ENCODE measurements around the gene GADD45A. TPM values are rescaled to one million over a fixed set of nuclear protein-coding genes. Genes with fewer than 3 reads are reported as not detected.

The GADD45A gene
- polyA plus RNA-seq, 3 donors = 7.5 to 14.3 (median 9.6) TPM

DNA sequence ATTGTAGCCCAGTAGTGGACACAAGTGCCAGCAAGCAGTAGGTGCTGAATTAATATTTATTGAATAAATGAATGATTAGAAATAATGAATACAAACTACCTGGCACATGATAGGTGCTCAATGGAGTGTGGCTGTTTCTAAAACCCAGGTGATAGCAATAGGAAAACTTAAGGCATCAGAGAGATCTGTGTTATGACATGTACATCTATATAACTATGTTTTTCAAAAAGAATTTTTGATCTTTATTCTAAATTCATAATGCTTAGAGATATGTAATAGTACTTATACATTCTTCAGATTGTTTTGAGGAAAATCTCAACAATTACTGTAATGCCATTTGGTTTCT, 5.0 kb downstream of the GADD45A start:
- Histone ChIP-seq H3K9me3 (replicated peaks in 1 of 2; ENCODE audit: control insufficient read depth in 1 of 2, insufficient read depth in 1 of 2, low read length in 2 of 2) (no peaks in the 10 kb centered on the region), H3K4me1 (ENCODE audit: control insufficient read depth in 1 of 2, insufficient read depth in 2 of 2, low read length in 2 of 2) (peaks cover 36 to 45% of the 10 kb centered on the region in 2 donors), H3K4me3 (replicated peaks in 1 of 3; ENCODE audit: low read depth in 2 of 3, low read length in 3 of 3) (no peak overlapping the region), H2AFZ (ENCODE audit: insufficient read depth, low read depth, low read length, poor library complexity, severe bottlenecking) (no peak overlapping the region), H3K9ac (ENCODE audit: insufficient read depth, low read length, poor library complexity, severe bottlenecking) (no peak overlapping the region), H3K36me3 (replicated peaks in 1 of 2; ENCODE audit: control insufficient read depth in 1 of 2, insufficient read depth in 2 of 2, low read length in 2 of 2) (peaks cover 0 to 10% of the 10 kb centered on the region in 2 donors), H3K79me2 (ENCODE audit: insufficient read depth, low read length) (peaks cover 20% of the 10 kb centered on the region), H3K27ac (ENCODE audit: low read depth in 1 of 2, low read length in 2 of 2) (no peak overlapping the region), H3K27me3 (ENCODE audit: control insufficient read depth in 2 of 2, insufficient read depth in 2 of 2, low read length in 2 of 2) (no peaks in the 10 kb centered on the region), H4K20me1 (ENCODE audit: insufficient read depth, low read length) (peaks cover 7% of the 10 kb centered on the region), H3K4me2 (replicated peaks; ENCODE audit: extremely low read depth, low read length, poor library complexity, severe bottlenecking) (no peak overlapping the region)
- H3K27ac Mint-ChIP-seq = no peak overlapping the region
- no peak for TF ChIP-seq CTCF (IDR thresholded peaks at IDR 0.05)
- H3K36me3 Mint-ChIP-seq = peaks cover 6 to 15% of the 10 kb centered on the region in 2 donors
- intact Hi-C loops (cut with micrococcal nuclease) = no loop called here
- no peak overlapping the region for H3K4me3 Mint-ChIP-seq
- H3K4me1 Mint-ChIP-seq = peaks cover 34% of the 10 kb centered on the region
- H3K9me3 Mint-ChIP-seq = peaks cover 0 to 2% (median 0%) of the 10 kb centered on the region in 7 donors
- H3K27me3 Mint-ChIP-seq (ENCODE audit: low read depth in 3 of 3) = peaks cover 0 to 1% (median 0%) of the 10 kb centered on the region in 3 donors
- no peak for DNase-seq

DNA sequence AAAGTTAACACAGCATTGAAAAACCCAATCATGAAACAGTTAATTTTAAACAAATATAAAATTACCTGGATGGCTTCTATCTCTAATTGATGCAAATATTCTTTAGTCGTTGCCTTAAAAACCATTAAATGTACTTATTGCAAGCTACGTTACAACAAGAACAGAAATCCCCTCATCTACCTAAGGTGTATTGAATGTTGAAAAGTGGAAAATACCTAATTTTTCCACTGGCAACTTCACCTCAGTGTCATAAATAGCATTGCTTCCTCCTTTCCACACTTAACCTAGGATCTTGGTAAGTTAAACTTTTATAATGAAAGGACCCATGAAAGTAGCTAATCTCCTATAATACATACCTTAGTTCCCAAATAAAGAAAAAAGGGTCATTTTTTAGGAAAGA, 5.4 kb downstream of the GADD45A start:
- Mint-ChIP-seq H3K27ac (peak overlapping the region in 1 of 7 donors; percentile 7), H3K36me3 (peaks cover 6 to 15% of the 10 kb centered on the region in 2 donors), H3K4me1 (peaks cover 37% of the 10 kb centered on the region), H3K4me3 (no peak overlapping the region), H3K27me3 (ENCODE audit: low read depth in 3 of 3) (peaks cover 0 to 1% (median 0%) of the 10 kb centered on the region in 3 donors), H3K9me3 (peaks cover 0 to 2% (median 0%) of the 10 kb centered on the region in 7 donors)
- no peak overlapping the region for H3K27ac ChIP-seq (ENCODE audit: low read depth in 1 of 2, low read length in 2 of 2)
- no peak overlapping the region for H2AFZ ChIP-seq (ENCODE audit: insufficient read depth, low read depth, low read length, poor library complexity, severe bottlenecking)
- H3K4me3 ChIP-seq (replicated peaks in 1 of 3; ENCODE audit: low read depth in 2 of 3, low read length in 3 of 3) = no peak overlapping the region
- H4K20me1 ChIP-seq (ENCODE audit: insufficient read depth, low read length) = peaks cover 5% of the 10 kb centered on the region
- intact Hi-C loops (cut with micrococcal nuclease) = no loop called here
- H3K4me1 ChIP-seq (ENCODE audit: control insufficient read depth in 1 of 2, insufficient read depth in 2 of 2, low read length in 2 of 2) = peaks cover 36 to 47% of the 10 kb centered on the region in 2 donors
- WGBS (ENCODE audit: insufficient coverage) = no CpG with 5 or more reads among the region's 2 CpGs
- H3K36me3 ChIP-seq (replicated peaks in 1 of 2; ENCODE audit: control insufficient read depth in 1 of 2, insufficient read depth in 2 of 2, low read length in 2 of 2) = peaks cover 0 to 10% of the 10 kb centered on the region in 2 donors
- H3K4me2 ChIP-seq (replicated peaks; ENCODE audit: extremely low read depth, low read length, poor library complexity, severe bottlenecking) = no peak overlapping the region
- H3K79me2 ChIP-seq (ENCODE audit: insufficient read depth, low read length) = peaks cover 19% of the 10 kb centered on the region
- no peaks in the 10 kb centered on the region for H3K9me3 ChIP-seq (replicated peaks in 1 of 2; ENCODE audit: control insufficient read depth in 1 of 2, insufficient read depth in 1 of 2, low read length in 2 of 2)
- no peak overlapping the region for H3K9ac ChIP-seq (ENCODE audit: insufficient read depth, low read length, poor library complexity, severe bottlenecking)
- DNase-seq = no peak
- TF ChIP-seq CTCF (IDR thresholded peaks at IDR 0.05) = no peak
- no peaks in the 10 kb centered on the region for H3K27me3 ChIP-seq (ENCODE audit: control insufficient read depth in 2 of 2, insufficient read depth in 2 of 2, low read length in 2 of 2)
